Cerebellar cortex (tissue), 1 donor: Measurements from ENCODE around the gene MYO10.
A peak's percentile ranks its signal among the peaks of the same experiment; 100 is the strongest.
"Not testable (repeated sequence)": the region's sequence is repeated elsewhere in the genome, so short reads cannot be mapped to it uniquely, and the experiment has no call there.

Experiments used
- DNase-seq: peaks from one replicate; pipeline ENCODE4 v3.0.0-alpha.2; 2015; ENCODE audit warnings: low spot score

Gene MYO10

DNA sequence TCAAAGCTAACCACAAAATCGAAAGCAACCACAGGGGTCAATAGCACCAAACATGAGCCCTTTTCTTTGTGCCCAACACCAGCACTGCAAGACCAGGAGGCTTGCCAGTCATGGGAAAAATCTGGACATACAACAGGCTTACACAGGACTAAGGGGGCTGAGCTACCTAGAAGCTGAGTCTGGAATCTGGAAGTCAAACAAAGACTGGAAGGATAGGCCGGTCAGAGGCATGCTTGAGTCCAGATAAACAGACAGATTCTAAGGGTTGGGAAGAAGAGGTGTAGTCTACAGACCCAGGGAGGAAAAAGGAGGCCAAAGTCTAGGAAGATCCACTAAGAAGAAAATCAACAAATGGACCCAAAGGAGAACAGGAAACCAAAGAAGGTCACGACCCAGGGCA lies 73.3 kb downstream of the MYO10 start:
- no peak for DNase-seq

DNA sequence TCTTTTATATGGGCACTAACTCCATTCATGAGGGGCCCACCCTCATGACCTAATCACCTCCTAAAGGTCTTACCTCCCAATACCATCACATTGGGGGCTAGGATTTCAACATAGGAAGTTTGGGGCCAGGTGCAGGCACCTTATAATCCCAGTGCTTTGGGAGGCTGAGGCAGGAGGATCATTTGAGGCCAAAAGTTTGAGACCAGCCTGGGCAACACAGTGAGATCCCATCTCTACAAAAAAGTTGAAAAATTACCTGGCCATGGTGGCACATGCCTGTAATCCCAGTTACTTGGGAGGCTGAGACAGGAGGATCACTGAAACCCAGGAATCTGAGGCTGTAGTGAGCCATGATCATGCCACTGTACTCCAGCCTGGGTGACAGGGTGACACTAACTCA lies 76.7 kb downstream of the MYO10 start:
- no peak for DNase-seq

DNA sequence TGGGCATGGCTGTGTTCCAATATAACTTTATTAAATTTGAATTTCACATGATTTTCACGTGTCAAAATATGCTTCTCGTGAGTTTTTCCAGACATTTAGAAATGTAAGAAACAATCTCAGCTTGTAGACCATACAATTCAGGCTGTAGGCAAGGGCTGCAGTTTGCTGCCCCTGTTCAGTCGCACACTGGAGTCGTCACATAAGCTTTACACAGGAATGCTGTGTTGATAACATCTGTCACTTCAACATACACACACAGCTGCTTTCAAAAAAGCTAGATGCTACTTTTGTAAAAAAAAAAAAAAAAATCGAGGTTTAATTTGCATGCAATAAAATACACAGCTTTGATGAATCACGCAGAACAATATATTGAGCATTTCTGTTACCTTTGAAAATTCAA lies 77.9 kb downstream of the MYO10 start:
- no peak for DNase-seq

DNA sequence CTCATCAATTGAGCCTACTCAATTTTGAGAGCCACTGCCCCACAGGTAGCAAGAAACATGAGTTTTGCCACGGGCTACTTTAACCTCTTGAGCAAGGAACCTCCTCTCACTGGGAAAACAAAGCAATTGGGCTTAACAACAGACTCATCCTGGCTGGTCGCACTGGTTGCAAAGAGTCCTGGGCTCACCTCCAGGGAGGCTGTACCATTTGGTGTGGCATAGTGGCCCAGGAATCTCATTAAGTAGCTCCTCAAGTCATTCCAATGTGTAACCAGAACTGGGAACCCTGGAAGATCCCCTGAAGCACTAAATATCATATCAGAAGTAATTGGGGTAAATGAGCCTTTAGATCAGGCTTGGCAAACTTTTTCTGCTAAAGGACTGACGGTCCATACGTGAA lies 78.5 kb downstream of the MYO10 start:
- no peak for DNase-seq

DNA sequence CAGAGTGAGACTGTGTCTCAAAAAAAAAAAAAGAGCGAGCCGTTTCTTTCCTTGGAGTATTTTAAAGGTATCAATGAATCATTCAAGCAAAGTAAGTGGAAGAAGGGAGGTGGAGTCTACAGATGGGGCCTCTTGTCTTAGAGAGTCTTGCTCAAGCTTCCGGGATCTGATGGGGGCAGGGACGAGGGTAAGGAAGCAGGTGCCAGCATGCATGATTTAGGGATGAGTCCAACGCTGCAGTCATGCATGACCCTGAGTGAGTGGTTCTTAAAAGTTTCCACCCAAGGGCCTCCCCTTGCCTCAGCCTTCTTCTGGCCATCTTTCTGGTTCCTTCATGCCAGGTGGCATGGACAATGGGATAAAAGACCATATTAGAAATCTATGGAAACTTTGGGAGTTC lies 79.6 kb downstream of the MYO10 start:
- DNase-seq, result no peak

DNA sequence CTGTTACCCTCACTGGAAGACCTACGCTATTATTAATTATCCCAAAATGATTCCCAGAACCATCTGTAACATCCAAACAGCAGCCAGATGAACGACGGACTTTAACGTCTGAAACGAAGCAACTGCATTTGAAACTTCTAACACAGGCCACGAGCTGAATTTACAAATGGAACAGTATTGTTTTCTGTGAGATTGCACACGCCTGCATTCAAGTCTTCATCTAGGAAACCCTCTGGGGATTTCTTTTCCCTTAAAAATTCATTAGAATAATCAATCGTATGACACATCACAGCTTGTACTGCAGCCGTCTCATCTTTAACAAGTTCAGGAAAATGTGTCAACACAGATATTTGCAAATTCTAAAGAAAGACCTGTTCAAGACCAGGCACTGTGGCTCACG lies 80.2 kb downstream of the MYO10 start:
- no peak for DNase-seq

DNA sequence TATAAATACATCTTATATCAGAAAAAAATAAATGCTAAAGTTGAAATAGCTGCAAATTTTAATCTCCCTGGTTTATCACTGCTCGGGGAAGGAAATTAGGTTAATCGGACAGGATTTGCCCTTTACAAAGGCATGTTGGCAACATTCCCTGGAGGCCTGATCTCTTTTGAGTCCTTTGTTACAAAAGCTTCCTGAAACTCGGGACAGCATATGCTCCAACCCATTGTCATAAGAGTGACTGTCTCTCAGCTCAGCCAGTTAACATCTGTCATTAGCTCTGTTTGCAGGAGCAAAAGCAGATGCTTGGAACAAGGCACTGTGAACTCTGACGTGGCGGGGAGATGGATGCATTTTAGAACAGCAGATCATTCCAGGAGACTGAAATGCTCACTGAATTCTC lies 80.6 kb downstream of the MYO10 start:
- DNase-seq, result peak; percentile 68

DNA sequence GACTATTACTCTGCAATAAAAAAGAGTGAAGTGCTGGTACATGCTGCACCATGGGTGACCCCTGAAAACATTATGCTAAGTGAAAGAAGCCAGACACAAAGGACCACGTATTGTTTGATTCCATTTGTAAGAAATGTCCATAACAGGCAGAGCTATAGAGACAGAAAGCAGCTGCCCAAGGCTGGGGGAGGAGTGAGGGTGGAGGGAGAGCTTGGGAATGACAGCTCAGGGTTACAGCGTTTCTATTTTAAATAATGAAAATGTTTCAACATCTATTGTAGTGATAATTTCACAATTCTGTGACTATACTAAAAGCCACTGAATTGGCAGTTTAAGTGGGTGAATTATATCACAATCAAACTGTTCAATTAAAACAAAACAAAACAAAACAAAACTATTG lies 81.7 kb downstream of the MYO10 start:
- no peak for DNase-seq

DNA sequence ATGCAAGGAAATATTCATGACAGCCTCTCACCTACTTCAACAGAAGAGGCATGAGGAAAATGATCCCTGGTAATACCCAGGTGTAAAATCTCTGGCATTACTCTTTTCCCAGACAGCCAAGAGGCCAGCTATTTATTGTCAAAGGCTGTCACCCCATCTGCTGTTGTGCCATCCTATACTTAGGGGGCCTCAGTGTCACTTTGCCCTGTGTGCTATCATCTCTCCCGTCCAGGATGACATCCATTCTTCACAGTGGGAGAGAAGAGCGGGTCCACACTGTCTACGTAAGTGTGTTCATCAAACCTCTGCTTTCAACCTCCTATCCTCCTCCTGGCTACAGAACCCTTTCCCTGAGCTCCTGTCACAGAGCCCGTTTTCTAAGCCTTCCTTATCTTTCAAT lies 82.6 kb downstream of the MYO10 start:
- peak; percentile 13 for DNase-seq

DNA sequence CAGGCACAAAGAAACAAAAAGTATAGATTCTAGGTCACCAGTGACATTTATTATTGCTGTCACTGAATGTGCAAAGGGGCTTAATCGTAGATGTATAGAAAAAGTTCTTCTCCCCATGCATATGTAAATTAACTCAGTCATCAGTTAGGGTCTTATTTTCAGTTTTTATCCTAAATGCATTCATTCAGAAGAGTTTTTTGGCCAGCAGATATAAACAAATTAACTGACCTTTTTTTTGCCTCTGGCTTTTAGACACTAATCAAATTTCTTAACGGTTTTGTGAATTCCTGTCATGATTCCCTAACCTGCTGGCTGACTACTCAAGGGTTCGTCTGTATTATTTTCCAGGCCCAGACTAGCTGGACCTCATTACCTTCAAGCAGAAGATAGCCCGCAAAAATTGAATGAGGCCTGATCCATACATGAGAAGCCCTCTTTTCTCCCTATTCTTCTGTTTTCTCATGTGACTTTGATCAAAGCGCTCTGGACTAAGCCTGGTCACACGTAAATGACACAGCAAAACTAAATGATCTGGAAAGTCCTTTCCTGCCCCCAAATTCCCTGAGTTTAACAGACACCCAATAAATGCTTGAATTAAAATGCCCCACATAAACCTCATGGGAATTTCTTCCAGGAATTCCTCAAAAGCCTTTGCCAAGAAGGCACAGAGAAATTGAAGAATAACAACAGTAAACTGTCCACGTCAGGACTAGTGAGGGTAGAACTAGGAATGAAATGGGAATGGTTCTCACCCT lies 83.7 kb downstream of the MYO10 start:
- no peak for DNase-seq

DNA sequence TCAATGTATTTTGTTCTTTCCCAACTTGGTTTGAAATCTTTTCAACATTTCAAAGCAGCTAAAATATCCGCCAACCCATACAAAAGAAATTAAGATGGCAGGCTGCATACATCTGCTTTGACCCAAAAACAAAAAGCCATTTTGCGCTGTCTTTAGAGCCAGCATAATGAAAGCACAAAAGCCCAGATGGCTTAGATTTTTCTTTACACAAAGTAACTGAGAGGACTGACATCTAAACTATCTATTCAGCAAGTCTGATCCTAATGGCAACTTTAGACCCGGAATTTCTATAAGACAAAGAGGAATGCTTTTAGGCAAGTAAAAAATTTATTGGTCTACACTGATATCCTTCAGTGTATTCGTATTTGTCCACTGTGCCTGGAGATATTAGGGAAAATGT lies 86.3 kb downstream of the MYO10 start:
- DNase-seq, result no peak

DNA sequence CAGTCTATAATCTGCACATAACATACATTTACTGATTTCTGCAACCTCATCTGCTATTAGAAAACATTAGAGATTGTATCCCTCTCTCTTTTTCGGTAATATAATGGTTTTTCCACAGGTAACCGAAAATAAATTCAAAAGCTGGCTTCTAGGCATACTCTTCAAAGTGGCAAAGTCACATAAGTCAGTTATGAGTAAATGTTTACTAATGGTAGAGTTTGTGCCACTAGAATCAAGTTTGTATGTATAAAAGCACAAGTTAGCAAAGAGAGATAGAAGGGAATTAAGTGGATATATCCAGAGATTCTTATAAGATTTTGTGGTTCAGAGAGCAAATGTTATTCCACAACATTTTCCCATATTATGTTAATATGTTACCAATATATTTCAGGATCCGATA lies 86.9 kb downstream of the MYO10 start:
- no peak for DNase-seq

DNA sequence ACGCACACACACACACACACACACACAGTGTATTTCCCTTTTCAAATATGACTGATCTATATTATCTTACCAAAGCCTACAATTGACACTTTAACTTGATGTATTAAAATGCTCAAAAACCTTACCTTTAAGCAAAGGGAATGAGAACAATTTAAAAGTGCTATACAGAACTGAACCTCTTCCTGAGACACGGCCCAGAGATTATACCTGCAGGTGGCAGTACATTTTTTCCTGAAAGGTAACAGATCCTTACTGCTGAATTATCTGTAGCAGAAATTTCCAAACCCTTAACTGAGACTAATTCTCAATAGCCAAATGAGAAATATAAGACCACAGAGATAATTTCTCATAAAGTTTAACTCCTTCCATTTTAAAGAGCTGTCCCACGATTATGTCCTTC lies 91.1 kb downstream of the MYO10 start:
- DNase-seq, result no peak

DNA sequence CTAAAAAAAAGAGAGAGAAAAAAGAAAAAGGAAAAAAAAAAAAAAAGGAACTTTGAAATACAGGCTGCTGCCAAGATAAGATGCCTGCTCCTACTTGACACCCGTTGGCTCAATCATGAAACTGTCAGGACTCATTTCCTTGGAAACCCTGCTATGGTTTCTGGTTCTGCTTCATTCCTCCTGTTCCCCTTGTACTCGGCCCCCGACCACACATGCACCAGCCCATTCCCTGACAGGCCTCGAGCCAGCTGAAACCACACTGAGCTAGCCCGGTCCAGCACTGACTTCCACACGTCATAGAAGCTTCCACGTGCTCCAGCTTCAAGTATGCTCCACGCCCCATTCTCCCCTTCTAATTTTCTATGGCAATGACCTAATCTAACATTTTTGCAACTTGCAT lies 93.2 kb downstream of the MYO10 start:
- no peak for DNase-seq

DNA sequence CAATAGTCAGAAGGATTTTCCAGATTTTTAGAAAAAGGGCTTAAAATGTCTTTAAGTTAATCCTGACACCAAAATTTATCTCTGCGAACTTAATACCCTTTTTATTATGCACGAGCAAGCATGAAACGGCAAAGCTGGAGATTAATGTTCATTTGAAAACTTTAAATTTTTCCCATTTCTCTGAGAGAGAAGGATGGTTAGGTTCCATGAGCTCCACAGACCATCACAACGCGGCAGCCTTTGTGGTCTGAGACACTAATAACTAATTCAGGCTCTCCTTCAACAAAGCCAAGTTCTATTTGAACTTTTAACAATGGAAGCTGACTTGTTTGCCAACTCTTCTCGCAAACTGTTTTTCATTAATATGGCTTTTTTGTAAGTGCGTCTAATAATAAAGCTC lies 94.7 kb downstream of the MYO10 start:
- DNase-seq, result no peak

DNA sequence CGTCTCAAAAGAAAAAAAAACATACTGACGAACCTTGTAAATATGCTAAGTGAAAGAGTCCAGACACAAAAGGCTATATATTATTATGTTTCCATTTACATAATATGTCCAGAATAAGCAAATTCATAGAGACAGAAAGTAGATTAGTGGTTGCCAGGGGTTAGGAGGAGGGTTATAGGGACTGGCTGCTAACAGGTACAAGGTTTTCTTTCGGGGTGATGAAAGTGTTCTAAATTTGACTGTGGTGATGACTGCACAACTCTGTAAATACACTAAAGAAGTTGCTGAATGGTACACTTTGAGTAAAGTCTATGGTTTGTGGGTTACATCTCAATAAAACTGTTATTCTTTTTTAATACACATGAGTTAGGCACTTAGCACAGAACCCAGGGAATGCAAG lies 98.8 kb downstream of the MYO10 start:
- DNase-seq, result no peak

DNA sequence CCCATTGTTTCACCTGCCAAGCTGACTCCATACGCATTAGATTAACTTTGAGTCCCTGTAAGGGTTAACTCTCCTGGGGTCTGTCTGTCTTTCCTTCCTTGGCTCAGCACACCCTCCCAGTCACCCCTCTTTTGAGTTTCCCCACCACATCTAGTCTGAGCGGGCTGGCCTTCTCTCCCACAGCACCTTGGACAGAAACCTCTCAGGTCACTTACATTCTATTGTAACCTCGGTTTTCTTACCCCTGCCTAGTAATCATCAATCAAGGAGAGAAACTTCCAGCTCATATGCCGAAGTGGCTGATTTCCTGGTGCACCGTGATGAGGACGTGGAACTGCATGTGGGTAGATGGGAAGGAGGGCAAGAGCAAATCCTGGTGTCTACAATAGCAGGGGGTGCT lies 102.1 kb downstream of the MYO10 start:
- no peak for DNase-seq

DNA sequence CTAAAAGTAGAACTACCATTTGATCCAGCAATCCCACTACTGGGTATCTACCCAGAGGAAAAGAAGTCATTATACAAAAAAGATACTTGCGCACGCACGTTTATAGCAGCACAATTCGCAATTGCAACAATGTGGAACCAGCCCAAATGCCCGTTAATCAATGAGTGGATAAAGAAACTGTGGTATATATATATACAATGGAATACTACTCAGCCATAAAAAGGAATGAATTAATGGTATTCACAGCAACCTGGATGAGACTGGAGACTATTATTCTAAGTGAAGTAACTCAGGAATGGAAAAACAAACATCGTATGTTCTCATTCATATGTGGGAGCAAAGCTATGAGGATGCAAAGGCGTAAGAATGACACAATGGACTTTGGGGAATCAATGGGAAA lies 104.8 kb downstream of the MYO10 start:
- not testable (repeated sequence) for DNase-seq

DNA sequence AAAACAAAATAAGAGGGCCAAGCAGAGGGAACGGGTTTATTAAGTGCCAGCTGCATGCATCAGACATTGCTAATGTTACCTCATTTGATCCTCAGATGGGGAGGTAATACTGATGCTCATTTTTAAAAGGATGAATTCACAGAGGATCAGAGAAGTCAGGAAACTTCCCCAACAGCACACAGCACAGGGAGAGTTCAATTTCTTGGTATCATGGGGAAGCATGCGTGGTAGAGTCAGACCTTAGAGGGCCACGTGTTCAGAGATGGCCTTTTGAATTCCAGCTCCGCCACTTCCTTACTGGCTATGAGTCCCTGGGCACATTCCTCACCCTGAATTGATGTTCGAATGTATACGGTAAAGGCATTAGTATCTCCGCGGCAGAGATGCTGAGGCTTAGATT lies 108.3 kb downstream of the MYO10 start:
- no peak for DNase-seq

DNA sequence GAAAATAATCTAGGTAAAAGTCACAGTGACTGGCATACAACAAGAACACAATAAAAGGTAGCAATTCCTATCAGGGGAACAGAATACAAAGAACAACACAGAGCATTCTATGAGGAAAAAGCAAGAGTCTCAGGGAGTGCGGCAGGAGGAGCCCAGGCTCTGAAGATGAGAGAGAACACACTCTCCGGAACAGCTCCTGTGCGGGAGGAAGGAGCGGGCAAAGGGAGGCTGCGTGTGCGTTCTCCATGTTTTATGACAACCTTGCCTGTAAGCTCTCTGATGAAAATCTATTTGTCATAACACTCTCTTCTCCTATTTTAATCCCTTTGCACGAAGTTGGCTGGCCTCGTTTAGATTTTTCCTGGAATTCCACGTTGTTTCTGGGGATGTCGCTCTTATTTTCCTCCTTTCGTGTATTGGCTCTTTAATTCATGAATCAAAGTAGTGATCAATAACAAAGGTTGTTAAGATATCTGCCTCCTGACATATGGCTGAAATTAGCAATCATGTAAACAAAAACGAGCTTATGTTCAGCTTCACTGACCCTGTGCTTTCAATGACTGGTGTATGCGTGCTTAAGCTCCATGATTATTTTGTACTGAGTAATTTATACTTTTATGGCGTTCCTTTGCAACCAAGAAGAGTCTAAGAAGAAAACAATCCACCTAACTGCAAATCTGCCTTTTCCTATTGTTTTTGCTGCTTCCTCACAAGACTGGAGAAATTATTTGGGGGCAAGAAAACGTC lies 109.5 kb downstream of the MYO10 start:
- no peak for DNase-seq

DNA sequence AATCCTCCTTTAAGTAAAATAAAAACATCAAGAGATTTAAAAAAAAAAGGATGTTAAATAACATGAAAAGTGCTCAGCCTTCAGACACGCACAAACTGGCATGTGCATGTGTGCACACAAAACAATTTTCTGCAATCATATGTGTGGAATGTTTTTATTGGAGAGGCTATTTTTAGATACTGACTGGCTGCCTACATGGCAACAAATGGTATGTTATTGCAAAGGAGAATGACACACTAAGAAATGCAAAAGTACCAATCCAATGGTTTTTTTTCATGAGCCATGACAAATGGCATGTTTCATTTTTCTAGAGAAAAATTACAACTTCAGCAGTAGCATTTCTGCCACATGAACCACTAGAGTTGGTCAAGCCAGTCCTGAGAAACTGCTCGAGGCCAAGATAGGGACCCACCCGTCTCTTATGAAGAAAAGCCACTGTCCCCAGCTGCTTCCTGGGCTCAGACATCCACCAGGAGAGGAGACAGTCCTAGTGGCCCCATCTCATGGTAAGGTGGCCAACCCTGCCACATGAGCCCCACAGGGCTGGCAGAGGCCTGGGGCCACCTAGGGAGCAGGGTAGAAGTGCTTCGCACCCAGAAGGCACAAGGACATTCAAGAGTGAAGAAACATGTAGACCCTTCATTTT lies 116.4 kb downstream of the MYO10 start:
- DNase-seq, result no peak

DNA sequence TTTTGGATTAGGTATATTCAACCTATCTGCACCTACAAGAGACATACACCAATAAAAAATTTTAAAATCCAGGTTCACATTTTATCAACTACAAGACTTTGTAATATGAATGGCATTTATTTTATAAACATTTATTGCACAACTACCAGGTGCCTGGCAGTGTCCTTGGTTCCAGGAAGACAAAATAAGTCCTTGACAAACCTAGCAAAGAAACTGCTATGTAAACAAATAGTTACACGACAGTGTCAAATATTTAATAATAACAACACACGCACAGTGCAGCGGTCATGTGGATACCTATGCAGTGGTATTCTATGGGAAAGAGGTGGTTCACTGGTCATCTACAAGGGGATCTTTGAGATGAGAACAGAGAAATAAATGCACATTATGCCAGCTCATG lies 120.7 kb downstream of the MYO10 start:
- DNase-seq, result no peak

DNA sequence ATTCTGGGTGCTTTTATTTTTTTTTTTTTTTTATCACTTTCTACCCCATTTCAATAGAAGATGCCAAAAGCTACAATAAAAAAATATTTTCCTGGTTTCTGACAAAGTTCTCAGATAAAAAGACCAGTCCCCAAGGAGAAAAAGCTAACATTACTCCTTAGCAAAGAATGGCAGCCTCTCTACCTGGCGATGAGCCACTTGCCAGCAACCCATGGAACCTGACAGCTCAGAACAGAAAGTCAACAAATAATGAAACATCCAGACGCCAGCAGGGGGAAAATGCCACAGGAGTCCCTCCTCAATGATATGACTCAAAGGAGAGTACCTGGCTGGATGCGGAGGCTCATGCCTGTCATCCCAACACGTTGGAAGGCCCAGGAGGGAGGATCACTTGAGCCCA lies 123.2 kb downstream of the MYO10 start:
- DNase-seq, result no peak
